Left ventricle myocardium inferior (tissue), 1 donor: ENCODE data around the gene ELAPOR1. TPM values are rescaled to one million over a fixed set of nuclear protein-coding genes. Genes with fewer than 3 reads are reported as not detected.

Experiments used
- DNase-seq: peaks from one replicate; pipeline ENCODE4 v3.0.0-alpha.2; 2020
- H3K27ac ChIP-seq: fragments of 200-600 bp; replicated peaks from 2 replicates; pipeline ENCODE4 v1.8.0; 2021
- H3K27me3 ChIP-seq: fragments of 200-600 bp; 2 replicates; pipeline ENCODE4 v1.8.0; 2021; ENCODE audit warnings: low read depth
- H3K36me3 ChIP-seq: fragments of 200-600 bp; 2 replicates; pipeline ENCODE4 v1.8.0; 2021
- H3K4me1 ChIP-seq: fragments of 200-600 bp; 2 replicates; pipeline ENCODE4 v1.8.0; 2021
- H3K4me3 ChIP-seq: fragments of 200-600 bp; 2 replicates; pipeline ENCODE4 v1.8.0; 2021; ENCODE audit warnings: mild to moderate bottlenecking, moderate library complexity
- H3K9me3 ChIP-seq: fragments of 200-600 bp; replicated peaks from 2 replicates; pipeline ENCODE4 v1.8.0; 2021
- intact Hi-C: fragments of 100-400 bp; cut with micrococcal nuclease; formaldehyde crosslinking; loops from one replicate; pipeline ENCODE4 v1.11.0; 2022
- total RNA-seq: library from RNA; stranded (reverse); fragmentation: NEBNext Ultra II Directional; extraction: Animal tissue kit (Norgen Biotek cat#: 25700); gene quantifications from one replicate; pipeline ENCODE4 v1.2.1, GENCODE V29; 2021
- TF ChIP-seq, protein P1 (sequence below): fragments of 200-600 bp; IDR thresholded peaks from 2 replicates; pipeline ENCODE4 v1.8.0; 2021; ENCODE audit warnings: antibody characterized with exemption, mild to moderate bottlenecking, borderline replicate concordance
- donor health status: DM: no; HTN: yes; CAD: no; lungs with severe emphysema.

Gene ELAPOR1
- total RNA-seq, 1 donor from 2014 or later: 0.19 TPM

DNA sequence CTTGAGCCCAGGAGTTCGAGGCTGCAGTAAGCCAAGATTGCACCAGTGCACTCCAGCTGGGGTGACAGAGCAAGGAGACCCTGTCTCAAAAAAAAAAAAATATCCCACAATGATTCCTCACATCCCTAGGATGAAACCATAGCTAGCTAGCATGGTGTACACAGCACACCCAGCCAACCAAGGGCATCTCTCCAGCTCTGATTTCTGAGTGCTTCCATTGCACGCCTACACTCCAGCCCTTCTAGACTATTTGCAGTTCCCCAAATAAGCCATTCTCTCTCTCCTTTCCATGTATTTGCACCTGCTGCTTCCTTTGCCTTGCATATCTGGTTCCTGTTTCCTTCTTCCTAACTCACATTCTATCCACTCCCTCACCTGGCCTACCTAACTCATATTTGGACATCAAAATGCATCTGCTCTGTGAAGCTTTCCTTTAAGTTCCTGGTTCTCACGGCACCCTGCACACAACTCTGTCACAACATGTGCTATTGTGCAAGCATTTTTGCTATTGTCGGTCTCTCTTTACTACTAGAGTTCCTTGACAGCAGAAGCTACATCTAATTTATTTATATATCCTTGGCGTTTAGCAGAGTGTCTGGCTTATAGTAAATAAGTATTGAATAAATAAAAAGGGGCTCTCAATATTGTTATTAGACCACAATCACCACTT is 2.4 kb upstream of the ELAPOR1 start:
- Histone ChIP-seq H3K4me1 (peaks cover 25% of the 10 kb centered on the region), H3K27ac (no peak overlapping the region), H3K9me3 (no peaks in the 10 kb centered on the region), H3K36me3 (no peaks in the 10 kb centered on the region), H3K4me3 (no peak overlapping the region), H3K27me3 (peaks cover 34% of the 10 kb centered on the region)
- no peak for DNase-seq
- intact Hi-C loops: no loop called here
- TF ChIP-seq, protein P1, sequence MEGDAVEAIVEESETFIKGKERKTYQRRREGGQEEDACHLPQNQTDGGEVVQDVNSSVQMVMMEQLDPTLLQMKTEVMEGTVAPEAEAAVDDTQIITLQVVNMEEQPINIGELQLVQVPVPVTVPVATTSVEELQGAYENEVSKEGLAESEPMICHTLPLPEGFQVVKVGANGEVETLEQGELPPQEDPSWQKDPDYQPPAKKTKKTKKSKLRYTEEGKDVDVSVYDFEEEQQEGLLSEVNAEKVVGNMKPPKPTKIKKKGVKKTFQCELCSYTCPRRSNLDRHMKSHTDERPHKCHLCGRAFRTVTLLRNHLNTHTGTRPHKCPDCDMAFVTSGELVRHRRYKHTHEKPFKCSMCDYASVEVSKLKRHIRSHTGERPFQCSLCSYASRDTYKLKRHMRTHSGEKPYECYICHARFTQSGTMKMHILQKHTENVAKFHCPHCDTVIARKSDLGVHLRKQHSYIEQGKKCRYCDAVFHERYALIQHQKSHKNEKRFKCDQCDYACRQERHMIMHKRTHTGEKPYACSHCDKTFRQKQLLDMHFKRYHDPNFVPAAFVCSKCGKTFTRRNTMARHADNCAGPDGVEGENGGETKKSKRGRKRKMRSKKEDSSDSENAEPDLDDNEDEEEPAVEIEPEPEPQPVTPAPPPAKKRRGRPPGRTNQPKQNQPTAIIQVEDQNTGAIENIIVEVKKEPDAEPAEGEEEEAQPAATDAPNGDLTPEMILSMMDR: no peak

DNA sequence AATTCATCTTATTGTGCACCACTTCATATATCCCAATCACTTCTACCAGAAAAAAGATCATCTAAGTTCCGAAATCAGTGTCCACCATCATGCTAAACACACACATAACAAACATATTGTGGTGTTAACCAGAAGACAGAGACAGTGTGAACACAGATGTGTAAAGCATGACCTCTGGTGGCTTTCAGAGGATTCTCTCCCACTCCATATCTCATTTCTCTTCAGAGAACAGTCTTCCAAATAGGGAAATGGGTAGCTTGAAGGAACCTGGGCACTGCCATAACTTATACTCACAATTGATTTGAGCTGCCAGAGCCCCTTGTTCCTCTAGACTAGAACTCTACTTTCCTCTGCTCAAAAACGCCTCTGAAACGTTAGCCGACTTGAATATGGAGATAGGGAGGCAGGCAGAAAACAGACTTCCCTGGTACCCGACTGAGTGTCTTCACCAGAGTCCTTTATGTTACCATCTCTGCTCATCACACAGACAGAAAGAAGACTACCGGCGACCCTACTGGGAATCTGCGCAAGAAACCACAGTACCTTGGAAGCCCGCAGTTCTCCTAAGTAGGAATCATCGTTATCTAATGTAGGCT is 1.8 kb upstream of the ELAPOR1 start:
- no peak for DNase-seq
- TF ChIP-seq, protein P1: no peak
- peaks cover 40% of the 10 kb centered on the region for H3K27me3 ChIP-seq
- intact Hi-C loops: no loop called here
- H3K36me3 ChIP-seq: no peaks in the 10 kb centered on the region
- peak overlapping the region; percentile 62 for H3K4me3 ChIP-seq
- H3K9me3 ChIP-seq: no peaks in the 10 kb centered on the region
- H3K27ac ChIP-seq: peak overlapping the region; percentile 20
- peaks cover 25% of the 10 kb centered on the region for H3K4me1 ChIP-seq

DNA sequence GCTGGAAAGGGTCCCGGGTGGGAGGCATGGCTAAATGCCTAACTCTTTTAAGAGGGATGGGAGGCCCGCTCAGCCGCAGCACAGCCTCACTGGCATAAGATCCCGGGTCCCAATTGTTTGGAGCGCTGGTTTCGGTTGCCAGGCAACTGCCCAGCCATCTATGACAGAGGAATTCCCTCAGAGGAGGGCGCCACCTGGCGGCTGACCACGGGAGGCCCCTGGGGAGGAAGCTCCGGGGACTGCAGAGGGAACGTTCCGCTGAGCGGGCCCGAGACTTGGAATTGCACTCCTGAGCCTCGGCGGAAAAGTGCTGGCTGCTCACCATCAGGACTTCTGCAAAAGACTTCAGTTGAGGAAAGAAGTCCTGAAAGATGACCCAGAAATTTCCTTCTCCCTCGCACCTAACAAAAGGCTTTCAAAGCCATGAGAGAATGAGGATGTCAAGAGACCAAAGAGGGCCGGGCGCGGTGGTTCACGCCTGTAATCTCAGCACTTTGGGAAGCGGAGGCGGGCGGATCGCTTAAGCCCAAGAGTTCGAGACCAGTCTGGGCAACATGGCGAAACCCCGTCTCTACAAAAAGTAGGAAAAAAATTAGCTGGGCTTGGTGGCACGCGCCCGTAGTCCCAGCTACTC is 1.1 kb upstream of the ELAPOR1 start:
- Histone ChIP-seq H3K27me3 (peaks cover 42% of the 10 kb centered on the region), H3K4me3 (peak overlapping the region; percentile 62), H3K36me3 (no peaks in the 10 kb centered on the region), H3K4me1 (peaks cover 25% of the 10 kb centered on the region), H3K27ac (peak overlapping the region; percentile 20), H3K9me3 (no peaks in the 10 kb centered on the region)
- DNase-seq: peak; percentile 93
- intact Hi-C loops: no loop called here
- TF ChIP-seq, protein P1: peak; percentile 98

DNA sequence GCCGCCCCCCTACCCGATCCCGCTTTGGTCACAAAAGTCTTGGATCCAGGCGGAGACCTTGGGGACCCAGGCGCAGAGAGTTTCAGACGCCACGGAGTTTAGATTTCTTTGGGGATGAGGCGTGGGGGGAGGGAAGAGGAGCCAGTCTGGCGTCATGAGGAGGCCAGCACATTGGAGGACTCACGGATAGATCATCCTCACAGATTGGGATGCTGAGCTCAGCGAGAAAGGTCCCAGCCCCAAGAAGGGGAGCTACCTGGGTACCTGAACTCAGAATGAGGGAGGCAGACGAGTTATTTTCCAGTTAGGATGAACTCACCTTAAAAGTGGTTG is 393 bp downstream of the ELAPOR1 start:
- TF ChIP-seq, protein P1: no peak
- H3K27ac ChIP-seq: no peak overlapping the region
- H3K4me3 ChIP-seq: peak overlapping the region; percentile 62
- DNase-seq: no peak
- intact Hi-C loops: no loop called here
- no peaks in the 10 kb centered on the region for H3K9me3 ChIP-seq
- H3K36me3 ChIP-seq: no peaks in the 10 kb centered on the region
- H3K4me1 ChIP-seq: peaks cover 25% of the 10 kb centered on the region
- H3K27me3 ChIP-seq: peaks cover 46% of the 10 kb centered on the region

DNA sequence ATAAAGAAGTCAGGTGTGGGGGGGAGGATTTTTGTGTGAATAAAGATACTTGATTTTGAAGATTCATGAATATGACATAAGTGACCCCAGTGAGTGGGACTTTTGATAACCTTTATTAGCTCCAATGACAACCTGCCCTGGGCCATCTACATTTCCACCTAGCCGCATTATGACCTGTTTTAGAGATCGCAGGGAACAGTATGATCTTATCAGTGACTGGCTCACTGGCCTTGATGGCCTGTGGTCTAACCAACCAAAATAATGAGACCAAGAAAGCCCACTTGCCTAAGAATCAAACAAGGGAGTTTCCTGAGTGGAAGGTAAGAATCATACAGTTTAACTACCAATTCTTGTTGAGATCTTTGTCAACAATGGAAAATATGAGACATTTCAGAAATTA is 1.8 kb downstream of the ELAPOR1 start:
- Histone ChIP-seq H3K4me1 (peaks cover 25% of the 10 kb centered on the region), H3K4me3 (no peak overlapping the region), H3K27ac (no peak overlapping the region), H3K9me3 (no peaks in the 10 kb centered on the region), H3K27me3 (peaks cover 46% of the 10 kb centered on the region), H3K36me3 (no peaks in the 10 kb centered on the region)
- intact Hi-C loops: no loop called here
- TF ChIP-seq, protein P1: no peak
- DNase-seq: no peak
